GM12873 (cell line): ENCODE data around the gene SLC25A43.

Source experiments
- TF ChIP-seq, protein P1 (sequence below): IDR thresholded peaks from 2 replicates; pipeline ENCODE4 v1.5.1; 2012; ENCODE audit warnings: low read depth, mild to moderate bottlenecking, moderate library complexity, low read length, control low read depth; ENCODE audit not compliant: insufficient read depth; ENCODE audit errors: missing control alignments

The SLC25A43 gene

DNA sequence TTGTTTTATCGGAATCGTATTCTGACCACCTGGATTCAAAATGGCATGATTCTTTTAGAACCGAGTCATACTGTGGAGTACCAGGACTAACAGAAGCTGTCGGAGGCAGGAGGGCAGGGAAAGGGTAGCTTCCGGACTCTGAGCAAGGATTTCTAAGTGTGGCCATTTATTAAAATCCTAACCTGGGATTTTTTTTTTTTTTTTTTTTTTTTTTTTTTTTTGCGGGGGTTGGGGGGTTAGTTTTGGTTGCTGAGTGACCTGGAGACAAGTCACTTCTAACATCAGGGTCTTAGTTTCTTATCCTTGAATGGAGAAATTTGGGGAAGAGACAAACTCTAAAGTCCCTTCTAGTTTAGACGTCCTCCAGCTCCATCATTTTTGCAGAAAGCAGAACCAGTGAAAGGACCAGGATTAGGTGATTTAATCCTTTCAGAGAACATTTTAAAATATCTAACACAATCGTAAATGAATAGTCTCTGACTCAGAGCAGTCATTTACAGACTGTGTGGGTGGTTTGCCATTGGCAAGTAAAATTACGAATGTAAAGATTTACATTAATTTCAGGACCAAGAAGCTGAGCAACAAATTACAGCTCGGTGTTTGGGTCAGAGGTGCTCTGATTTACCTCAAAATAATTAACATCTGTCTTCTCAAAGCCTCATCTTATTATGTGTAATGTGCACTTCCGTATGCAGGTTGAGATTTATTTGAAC lies 76.4 kb downstream of the SLC25A43 start:
- TF ChIP-seq, protein P1, sequence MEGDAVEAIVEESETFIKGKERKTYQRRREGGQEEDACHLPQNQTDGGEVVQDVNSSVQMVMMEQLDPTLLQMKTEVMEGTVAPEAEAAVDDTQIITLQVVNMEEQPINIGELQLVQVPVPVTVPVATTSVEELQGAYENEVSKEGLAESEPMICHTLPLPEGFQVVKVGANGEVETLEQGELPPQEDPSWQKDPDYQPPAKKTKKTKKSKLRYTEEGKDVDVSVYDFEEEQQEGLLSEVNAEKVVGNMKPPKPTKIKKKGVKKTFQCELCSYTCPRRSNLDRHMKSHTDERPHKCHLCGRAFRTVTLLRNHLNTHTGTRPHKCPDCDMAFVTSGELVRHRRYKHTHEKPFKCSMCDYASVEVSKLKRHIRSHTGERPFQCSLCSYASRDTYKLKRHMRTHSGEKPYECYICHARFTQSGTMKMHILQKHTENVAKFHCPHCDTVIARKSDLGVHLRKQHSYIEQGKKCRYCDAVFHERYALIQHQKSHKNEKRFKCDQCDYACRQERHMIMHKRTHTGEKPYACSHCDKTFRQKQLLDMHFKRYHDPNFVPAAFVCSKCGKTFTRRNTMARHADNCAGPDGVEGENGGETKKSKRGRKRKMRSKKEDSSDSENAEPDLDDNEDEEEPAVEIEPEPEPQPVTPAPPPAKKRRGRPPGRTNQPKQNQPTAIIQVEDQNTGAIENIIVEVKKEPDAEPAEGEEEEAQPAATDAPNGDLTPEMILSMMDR = no peak

- TF ChIP-seq, protein P1 = no peak
Observed at GRCh38 chrX:119477812-119478232, 78.7 kb downstream of the SLC25A43 start.

DNA sequence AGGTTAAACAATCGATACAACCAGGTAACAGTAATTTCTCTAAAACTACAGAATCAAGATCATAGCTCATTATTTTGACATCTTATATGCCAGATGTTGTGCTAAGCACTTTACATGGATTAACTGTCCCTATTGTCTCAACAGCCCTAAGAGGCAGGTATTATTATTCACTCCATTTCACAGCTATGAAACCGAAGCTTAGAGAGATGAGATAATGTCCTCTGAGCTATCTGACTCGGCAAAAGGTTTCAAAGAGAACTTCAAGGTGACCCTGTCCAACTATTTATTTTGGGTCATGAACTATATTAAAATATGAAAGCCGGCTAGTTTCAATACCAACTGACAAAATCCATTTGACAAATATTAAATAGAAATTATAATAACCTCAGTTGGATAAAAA lies 79.4 kb downstream of the SLC25A43 start:
- TF ChIP-seq, protein P1 = no peak

GRCh38 chrX:119479845-119480244 lies 80.7 kb downstream of the SLC25A43 start:
- TF ChIP-seq, protein P1 = no peak

GRCh38 chrX:119481323-119481801 lies 82.2 kb downstream of the SLC25A43 start:
- TF ChIP-seq, protein P1 = no peak

DNA sequence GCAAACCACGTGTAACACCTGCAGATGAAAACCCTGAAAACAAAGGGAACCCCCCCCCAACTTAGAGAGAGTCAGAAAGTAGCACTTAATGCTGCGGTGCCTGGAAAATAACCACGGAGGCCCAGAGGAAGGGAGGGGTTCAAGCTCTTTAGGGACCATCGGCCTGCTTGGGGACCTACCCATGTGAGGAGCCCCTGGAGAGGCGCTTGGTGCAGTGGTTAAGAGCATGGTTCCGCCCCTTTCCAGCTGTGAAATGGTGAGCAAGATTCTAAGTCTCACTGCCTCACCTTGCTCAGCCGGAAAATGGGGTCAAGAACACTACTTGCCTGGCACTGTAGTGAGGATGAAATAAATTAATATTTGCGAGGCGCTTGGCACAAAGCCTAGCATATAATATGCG lies 82.9 kb downstream of the SLC25A43 start:
- TF ChIP-seq, protein P1 = no peak

GRCh38 chrX:119482481-119483480 lies 83.6 kb downstream of the SLC25A43 start:
- TF ChIP-seq, protein P1 = peak; percentile 80
